ENCODE measurements around the gene PRAMEF11.
"Not testable (repeated sequence)": the region's sequence is repeated elsewhere in the genome, so short reads cannot be mapped to it uniquely, and the experiment has no call there.

PRAMEF11 gene

DNA sequence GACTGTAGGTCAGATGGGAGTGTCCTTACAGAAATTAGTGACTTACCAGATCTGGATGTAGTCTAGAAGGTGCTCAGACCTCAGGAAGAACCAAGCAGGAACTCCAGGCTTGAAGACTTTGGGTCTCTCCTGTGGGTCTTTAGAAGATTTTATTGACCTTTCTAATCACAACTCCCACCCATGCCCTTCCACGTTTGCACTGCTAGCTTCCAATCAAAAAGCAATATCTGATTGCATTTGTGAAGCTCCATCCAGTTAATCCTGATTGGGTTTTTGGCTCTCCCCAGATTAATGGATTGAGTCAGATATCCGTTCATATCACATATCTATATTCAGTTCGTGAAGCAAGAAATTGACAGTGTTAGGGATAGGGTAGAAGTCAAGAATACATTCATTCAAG is at the start of gene PRAMEF11:
PRAMEF11 (minus strand) TSS at position 101 of the 400 bp plus-strand sequence. CDS start 2,621 bp downstream, outside the sequence.
- not testable (repeated sequence) for DNase-seq

DNA sequence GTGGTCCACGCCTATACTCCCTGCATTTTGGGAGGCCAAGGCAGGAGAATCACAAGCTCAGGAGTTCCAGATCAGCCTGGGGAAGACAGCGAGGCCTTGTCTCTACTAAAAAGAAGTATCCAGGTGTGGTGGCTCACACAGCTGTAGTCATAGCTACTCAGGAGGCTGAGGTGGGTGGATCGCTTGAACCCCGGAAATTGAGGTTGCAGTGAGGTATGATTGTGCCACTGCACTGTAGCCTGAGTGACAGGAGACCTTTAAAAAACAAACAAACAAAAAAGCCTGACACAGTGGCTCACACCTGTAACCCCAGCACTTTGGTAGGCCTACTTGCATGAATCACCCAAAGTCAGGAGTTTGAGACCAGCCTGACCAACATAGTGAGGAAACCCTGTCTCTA is 47.2 kb upstream of the PRAMEF11 start:
- DNase-seq, result not testable (repeated sequence)

DNA sequence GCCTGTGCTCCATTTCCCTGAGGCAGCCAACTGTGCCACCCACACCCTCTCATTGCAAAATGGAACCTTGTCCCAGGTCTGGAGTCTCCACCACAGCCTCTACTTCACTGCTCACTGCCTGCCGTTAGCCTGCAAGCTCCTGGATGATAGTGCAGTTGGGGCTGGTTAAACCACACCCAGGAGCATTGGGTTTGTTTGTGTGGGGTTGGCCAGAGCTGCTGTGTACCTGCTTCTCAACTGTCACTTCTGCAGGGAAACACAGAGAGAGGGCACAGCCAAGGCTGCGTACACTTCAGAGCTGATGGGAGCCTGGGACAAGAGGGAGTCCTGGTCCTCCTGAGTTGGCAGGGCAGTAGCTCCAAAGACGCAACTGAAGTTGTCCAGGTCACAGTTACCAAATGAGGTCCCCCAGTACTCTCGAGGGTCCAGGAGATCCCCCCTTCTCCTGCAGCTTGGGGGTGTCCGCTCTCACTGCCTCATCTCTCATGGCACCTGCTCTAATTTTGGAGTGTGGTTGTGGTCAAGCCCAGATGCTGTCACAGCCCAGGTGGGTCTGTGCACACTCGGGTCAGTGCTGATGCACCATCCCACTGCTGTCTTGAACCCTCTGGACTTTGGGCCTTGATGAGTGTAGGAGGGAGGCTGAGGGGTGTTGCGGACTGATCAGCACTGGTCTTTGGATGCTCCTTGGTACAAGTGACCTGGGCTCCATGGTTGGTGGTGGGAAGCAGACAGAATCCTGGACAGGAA is 32.1 kb upstream of the PRAMEF11 start:
- DNase-seq, result not testable (repeated sequence)

DNA sequence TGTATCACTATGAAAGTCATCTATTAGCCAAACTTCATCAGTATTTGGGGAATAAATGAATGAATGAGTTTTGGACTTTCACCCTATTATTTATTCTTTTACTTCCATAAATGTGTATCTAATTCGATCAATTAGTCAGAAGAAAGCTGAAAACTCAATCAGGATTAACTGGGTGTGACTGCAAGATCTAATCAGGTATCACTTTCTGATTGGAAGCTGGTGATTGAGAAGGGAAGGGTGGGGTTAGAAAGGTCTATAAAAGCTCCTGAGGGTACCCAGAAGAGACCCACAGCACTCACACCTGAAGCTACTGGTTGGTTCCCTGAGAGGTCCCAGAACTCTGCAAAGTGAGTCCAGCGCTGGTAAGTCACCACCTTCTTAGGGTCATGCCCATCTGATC is 25.6 kb upstream of the PRAMEF11 start, which contains the start of gene PRAMEF2:
PRAMEF2 (plus strand) TSS at position 301 of the 400 bp plus-strand sequence. CDS start 1,924 bp downstream, outside the sequence.
- DNase-seq, result not testable (repeated sequence)

DNA sequence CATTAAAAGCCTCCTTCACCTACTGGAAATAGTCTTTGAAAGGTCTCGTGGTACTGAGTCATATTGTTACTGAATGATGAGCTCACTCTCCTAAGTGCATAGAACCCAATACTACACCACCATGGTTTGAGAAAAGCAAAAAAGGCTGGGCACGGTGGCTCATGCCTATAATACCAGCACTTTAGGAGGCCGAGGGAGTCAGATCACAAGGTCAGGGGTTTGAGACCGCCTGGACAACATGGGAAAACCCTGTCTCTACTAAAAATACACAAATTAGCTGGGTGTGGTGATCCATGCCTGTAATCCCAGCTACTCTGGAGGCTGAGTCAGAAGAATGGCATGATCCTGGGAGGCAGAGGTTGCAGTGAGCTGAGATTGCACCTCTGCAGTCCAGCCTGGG is 20.6 kb upstream of the PRAMEF11 start:
- DNase-seq, result no peak

DNA sequence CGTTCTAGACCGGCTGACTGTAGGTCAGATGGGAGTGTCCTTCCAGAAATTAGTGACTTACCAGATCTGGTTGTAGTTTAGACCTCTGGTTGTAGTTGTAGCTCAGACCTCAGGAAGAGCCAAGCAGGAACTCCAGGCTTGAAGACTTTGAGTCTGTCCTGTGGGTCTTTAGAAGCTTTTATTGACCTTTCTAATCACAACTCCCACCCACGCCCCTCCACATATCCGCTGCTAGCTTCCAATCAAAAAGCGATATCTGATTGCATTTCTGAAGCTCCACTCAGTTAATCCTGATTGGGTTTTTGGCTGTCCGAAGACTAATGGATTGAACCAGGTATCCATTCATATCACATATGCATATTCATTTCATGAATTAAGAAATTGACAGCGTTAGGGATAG is 17.4 kb upstream of the PRAMEF11 start, which contains the start of gene HNRNPCL1:
HNRNPCL1 (minus strand) TSS at position 101 of the 400 bp plus-strand sequence. CDS start 431 bp downstream, outside the sequence.
- DNase-seq, result not testable (repeated sequence)

DNA sequence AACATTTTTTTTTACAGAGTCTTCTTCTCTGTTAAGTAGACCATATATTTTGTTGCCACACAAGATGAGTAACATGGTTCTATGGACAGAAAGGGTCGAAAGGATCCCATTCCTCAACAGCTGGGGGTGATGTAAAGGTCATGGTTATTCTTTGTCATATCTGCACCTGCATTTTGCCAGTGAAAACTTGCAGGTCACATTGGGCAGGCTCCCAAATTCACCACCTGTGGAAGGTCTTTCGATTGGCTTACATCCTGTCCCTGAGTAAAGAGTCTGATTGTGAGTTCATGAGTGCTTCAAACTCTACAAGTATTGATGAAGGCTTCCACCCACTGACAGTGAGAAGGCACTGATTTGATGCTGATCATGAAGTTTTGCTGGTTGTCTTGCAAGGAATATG is 2.0 kb upstream of the PRAMEF11 start:
- not testable (repeated sequence) for DNase-seq

DNA sequence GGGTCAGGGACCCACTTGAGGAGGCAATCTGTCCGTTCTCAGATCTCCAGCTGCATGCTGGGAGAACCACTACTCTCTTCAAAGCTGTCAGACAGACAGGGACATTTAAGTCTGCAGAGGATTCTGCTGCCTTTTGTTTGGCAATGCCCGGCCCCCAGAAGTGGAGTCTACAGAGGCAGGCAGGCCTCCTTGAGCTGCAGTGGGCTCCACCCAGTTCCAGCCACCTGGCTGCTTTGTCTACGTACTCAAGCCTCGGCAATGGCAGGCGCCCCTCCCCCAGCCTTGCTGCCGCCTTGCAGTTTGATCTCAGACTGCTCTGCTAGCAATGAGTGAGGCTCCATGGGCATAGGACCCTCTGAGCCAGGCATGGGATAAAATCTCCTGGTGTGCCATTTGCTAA is 12.1 kb downstream of the PRAMEF11 start:
- DNase-seq, result not testable (repeated sequence)

DNA sequence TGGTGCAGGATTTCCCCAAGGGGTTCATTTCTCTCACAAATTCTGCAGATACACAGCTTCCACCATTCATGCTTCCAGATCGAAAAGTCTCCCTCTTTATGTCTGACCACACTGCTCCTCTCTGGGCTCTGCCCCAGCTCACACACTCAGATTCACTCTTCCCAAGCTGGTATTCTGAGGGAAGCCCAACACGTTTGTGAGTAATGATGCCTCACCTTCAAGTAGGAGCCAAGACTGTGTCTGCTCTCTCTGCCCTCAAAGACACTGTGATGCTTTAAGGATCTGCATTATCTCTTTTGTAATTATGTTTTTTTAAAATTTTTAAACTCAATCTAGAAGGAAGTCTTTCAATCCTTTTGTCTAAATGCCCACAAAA is 19.8 kb downstream of the PRAMEF11 start:
- DNase-seq, result no peak

DNA sequence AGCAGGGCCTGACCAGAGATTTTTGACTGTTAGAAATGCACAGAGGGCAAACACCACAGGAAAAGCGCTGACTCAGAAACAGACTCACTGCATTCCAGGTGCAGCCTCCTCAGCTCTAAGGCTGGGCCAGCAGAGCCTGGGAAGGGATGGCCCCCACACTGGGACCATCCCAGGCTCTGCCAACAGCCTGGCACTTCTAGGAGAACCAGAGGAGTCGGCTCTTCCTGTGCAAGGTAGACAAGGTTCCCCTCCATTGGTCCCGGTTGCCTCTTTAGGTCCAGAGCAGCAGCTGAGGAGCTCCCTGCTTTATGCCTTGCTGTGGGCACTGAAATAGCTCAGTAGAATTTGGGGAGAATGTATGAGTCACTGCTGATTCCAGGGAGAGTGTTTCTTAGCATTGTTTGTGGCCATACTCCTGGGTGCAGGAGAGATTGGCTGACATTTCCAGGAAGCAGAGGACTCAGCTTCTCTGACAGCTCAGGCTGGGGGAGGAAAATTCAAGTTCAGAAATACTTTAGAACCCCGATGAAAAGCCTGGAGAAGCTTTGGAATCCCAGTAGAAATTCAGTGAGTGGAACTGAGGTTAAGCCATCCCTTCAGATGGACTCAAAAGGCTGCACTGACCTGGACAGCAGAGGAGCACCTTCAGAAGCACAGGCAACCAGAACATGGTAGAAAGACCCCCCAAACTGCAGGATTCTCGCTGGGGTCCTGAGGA is 20.4 kb downstream of the PRAMEF11 start:
- no peak for DNase-seq

DNA sequence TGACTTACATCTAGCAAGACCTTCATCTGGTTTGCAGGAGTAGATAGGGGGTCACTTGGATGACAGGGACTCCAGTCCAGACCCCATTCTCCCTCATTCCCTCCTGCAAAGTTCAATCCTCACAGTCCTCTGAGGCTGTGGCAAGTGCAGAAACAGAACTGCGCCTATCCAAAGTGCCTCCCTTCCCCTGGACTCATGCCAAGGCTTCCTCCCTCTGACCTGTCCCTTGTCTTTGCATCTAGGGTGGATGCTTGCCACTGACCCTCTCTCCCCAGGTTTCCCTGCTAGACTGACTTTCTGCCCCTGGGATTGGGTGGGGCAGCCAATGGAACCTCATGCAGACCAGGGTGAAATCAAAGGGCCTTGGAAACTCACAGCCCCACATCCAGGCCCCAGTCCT is 21.3 kb downstream of the PRAMEF11 start:
- no peak for DNase-seq

DNA sequence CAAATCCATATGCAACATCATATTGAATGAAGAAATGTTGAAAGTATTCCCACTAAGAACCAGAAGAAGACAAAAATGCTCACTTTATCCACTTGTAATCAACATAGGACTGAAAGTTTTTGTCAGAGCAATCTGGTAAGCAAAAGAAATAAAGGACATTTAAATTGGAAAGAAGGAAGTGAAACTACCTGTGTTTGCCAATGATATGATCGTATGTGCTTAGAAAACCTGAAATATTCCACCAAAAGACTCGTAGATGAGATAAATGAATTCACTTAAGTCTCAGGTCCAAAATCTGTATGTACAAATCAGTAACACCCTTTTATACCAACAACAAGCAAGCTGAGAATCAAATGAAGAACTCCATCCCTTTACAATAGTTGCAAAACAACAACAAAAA is 31.5 kb downstream of the PRAMEF11 start:
- no peak for DNase-seq

DNA sequence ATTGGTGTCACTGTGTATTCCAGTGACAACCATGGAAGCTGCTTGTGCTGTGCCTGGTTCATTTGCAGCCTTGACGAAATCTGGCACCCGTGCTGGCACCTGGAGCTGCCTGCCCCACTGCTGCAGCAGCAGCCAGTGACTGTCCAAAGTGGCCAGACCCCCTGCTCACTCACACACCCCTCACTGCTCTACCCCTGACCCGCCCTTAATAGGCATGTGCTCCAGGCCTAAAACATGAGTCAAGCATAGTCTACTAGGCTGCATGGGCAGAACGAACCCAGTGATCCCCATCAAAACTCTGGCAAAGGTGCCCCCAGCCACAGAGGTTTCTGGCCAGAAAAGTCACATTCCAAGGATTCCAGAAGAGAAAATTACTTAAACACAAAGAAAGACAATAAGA is 32.3 kb downstream of the PRAMEF11 start:
- no peak for DNase-seq

DNA sequence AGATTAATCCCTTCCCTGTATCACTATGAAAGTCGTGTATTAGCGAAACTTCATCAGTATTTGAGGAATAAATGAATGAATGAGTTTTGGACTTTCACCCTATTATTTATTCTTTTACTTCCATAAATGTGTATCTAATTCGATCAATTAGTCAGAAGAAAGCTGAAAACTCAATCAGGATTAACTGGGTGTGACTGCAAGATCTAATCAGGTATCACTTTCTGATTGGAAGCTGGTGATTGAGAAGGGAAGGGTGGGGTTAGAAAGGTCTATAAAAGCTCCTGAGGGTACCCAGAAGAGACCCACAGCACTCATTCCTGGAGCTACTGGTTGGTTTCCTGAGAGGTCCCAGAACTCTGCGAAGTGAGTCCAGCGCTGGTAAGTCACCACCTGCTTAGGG is 40.1 kb downstream of the PRAMEF11 start, which contains the start of gene PRAMEF1:
PRAMEF1 (plus strand) TSS at position 301 of the 400 bp plus-strand sequence. CDS start 1,831 bp downstream, outside the sequence.
- DNase-seq, result not testable (repeated sequence)

DNA sequence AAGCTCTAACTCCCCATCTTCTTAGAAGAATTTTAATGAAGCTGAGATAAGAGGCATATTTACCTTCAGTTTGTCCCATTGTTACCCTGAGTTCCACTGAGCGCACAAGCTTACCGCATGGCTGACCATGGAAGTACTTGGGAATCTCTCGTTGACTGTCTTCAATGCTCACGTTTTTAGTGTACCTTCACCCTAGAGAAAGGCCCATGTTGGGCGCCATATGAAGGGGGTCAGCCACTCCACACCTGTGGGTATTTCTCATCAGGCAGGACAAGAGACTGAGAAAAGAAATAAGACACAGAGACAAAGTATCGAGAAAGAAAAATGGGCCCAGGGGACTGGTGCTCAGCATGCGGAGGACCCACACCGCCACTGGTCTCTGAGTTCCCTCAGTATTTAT is 46.5 kb downstream of the PRAMEF11 start:
- not testable (repeated sequence) for DNase-seq

DNA sequence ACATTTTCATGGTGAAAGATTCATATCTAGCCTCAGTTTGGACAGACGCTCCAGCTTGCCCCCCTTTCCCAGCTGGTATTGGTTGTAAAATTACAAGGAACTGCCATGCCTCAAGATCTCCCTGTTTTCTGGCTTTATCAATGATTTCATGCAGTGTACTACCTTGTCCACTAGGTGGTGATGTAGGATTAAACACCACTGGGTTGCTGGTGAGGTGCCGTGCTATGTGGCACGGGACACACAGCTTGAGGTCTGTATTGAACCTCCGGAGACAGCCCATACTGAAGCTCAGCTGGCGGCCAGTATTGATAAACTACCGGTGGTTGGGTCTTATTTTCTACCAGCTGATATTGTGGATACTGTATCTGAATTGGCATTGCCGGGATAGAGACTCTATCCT is 47.4 kb downstream of the PRAMEF11 start:
- peak; percentile 7 for DNase-seq

DNA sequence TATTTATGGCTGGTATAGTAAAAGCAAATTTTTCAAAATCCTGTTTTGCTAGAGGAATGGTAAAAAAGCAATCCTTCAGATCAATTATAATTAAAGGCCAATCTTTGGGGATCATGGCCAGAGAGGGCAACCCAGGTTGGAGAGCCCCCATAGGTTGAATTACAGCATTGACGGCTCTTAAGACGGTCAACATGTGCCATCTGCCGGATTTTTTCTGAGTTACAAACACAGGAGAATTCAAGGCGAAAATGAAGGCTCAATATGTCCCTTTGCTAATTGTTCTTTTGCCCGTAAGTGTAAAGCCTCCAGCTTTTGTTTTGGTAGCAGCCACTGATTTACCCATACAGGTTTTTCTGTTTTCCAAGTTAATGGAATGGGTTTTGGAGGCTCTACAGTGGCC is 49.7 kb downstream of the PRAMEF11 start:
- not testable (repeated sequence) for DNase-seq

DNA sequence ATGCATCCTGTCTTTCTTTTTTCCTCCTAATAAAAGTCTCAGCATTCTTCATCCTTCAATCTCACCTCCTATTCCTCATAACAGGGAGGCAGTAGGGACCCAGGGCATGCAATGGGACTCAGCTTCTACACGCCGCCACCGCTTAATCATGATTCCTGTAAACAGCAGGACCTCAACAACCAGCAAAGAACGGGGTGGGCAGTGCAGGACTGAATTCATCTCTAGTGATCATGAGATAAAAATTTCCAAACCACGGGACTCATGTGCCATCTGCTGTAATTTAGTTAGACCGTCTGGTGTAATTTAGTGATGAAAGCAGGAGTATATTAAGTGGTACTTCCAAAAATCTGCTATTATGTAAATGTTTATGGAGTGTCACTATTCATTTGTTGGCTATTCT is 52.3 kb downstream of the PRAMEF11 start:
- no peak for DNase-seq

DNA sequence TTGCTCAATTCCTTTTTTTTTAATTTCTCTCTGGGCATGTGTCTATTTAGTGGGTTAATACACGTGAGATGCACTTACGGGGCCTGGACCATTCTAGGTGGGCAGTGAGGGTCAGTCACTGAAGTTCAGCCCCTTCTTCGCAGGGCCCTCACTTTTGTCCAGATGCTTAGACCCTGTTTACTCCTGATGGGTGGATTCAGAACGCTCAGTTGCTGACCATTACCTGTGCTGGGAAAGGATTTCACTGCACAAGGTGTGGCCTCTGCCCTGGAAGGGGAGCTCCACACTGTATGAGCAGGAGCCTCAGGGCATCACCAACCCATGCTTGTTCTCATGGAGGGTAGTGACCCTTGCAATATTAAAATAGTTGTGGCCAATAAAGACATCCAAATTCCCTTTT is 53.1 kb downstream of the PRAMEF11 start:
- DNase-seq, result no peak

DNA sequence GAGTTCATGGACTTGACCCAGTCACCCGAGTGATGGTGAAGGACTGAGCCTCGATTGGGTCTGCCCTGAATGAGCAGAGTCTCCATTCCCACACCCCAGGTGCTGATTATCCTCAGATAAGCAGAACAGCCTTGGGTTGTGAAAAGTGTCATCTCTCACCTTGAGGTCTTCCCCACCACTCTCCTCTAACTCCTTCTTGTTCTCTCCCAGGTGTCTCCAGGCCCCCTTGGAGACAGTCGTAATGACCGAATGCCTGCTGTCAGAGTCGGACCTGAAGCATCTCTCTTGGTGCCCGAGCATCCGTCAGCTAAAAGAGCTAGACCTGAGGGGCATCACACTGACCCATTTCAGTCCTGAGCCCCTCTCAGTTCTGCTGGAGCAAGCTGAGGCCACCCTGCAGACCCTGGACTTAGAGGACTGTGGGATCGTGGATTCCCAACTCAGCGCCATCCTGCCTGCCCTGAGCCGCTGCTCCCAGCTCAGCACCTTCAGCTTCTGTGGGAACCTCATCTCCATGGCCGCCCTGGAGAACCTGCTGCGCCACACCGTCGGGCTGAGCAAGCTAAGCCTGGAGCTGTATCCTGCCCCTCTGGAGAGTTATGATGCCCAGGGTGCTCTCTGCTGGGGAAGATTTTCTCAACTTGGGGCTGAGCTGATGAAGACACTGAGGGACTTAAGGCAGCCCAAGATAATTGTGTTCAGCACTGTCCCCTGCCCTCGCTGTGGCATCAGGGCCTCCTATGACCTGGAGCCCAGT is 54.2 kb downstream of the PRAMEF11 start:
- no peak for DNase-seq

DNA sequence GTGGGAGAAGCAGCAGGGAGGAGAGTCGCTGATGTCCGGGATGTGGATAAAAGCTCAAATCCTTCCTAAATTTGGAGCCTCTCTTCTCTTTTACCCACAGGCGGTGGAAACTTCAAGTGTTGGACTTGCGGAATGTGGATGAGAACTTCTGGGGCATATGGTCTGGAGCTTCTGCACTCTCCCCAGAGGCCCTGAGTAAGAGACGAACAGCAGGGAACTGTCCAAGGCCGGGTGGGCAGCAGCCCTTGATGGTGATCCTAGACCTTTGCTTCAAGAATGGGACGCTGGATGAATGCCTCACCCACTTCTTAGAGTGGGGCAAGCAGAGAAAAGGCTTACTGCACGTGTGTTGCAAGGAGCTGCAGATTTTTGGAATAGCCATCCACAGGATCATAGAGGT is 55.8 kb downstream of the PRAMEF11 start:
- no peak for DNase-seq

DNA sequence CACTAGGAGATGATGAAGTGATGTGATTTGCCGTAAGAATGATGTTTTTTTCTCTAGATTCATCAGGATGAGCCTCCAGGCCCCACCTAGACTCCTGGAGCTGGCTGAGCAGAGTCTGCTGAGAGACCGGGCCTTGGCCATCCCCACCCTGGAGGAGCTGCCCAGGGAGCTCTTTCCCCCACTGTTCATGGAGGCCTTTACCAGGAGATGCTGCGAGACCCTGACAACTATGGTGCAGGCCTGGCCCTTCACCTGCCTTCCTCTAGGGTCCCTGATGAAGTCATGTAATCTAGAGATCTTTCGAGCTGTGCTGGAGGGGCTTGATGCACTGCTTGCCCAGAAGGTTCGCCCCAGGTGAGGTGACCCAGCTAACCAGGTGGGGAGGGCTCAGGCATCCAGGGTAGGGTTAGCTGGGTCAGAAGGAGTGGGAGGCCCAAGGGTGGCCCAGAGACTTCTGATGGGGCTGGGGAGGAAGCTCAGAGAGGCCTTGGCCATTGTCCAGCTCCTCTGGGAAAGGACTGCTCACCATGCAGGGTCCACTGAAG is 56.3 kb downstream of the PRAMEF11 start:
- DNase-seq, result no peak

All from MV-4-11 (cell line).